HG02885 (cell line): ENCODE data around the gene UBXN2A.
"Not testable (repeated sequence)": the region's sequence is repeated elsewhere in the genome, so short reads cannot be mapped to it uniquely, and the experiment has no call there.

Source experiments
- ATAC-seq: cut with Tn5 transposase; IDR thresholded peaks from one replicate; pipeline ENCODE4 v1.9.1; 2021; ENCODE audit warnings: mild to moderate bottlenecking; ENCODE audit not compliant: unreplicated experiment, poor library complexity

Gene UBXN2A

GRCh38 chr2:24010477-24011249, 70.4 kb downstream of the UBXN2A start:
- no peak for ATAC-seq

- ATAC-seq = no peak
Measured at GRCh38 chr2:24011250-24012104, 71.2 kb downstream of the UBXN2A start.

- no peak for ATAC-seq
Measured at GRCh38 chr2:24012521-24013188, 72.4 kb downstream of the UBXN2A start.

- ATAC-seq = not testable (repeated sequence)
Measured at GRCh38 chr2:24014902-24015301, 74.6 kb downstream of the UBXN2A start.

GRCh38 chr2:24015562-24016375, 75.5 kb downstream of the UBXN2A start:
- no peak for ATAC-seq

GRCh38 chr2:24016376-24016761, 76.1 kb downstream of the UBXN2A start:
- no peak for ATAC-seq

GRCh38 chr2:24016853-24017703, 76.8 kb downstream of the UBXN2A start:
- no peak for ATAC-seq

- ATAC-seq = no peak
Measured at GRCh38 chr2:24017711-24018110, 77.4 kb downstream of the UBXN2A start.

- ATAC-seq = no peak
Measured at GRCh38 chr2:24018241-24018640, 78.0 kb downstream of the UBXN2A start.

GRCh38 chr2:24019729-24020128, 79.5 kb downstream of the UBXN2A start:
- ATAC-seq = no peak

- ATAC-seq = no peak
Measured at GRCh38 chr2:24020244-24020643, 80.0 kb downstream of the UBXN2A start.

- ATAC-seq = no peak
Measured at GRCh38 chr2:24021122-24021998, 81.1 kb downstream of the UBXN2A start.

GRCh38 chr2:24022324-24022974, 82.2 kb downstream of the UBXN2A start:
- no peak for ATAC-seq

- ATAC-seq = no peak
Measured at GRCh38 chr2:24022975-24023575, 82.8 kb downstream of the UBXN2A start.

GRCh38 chr2:24024018-24024417, 83.8 kb downstream of the UBXN2A start:
- no peak for ATAC-seq

GRCh38 chr2:24024996-24025663, 84.9 kb downstream of the UBXN2A start:
- ATAC-seq = no peak

GRCh38 chr2:24026233-24026632, 86.0 kb downstream of the UBXN2A start:
- no peak for ATAC-seq
